Fibroblast of skin of left quadriceps (primary cell): ENCODE data around the gene BCAR3.
"Not testable (repeated sequence)": the region's sequence is repeated elsewhere in the genome, so short reads cannot be mapped to it uniquely, and the experiment has no call there.

Experiments
- DNase-seq, 2 experiments: peaks; one replicate each; pipeline ENCODE4 v3.0.0-alpha.2; 2013; ENCODE audit warnings: low read depth in 2 of 2

Gene BCAR3

GRCh38 chr1:93705892-93706500, 24.4 kb upstream of the BCAR3 start:
- DNase-seq, result no peak

DNA sequence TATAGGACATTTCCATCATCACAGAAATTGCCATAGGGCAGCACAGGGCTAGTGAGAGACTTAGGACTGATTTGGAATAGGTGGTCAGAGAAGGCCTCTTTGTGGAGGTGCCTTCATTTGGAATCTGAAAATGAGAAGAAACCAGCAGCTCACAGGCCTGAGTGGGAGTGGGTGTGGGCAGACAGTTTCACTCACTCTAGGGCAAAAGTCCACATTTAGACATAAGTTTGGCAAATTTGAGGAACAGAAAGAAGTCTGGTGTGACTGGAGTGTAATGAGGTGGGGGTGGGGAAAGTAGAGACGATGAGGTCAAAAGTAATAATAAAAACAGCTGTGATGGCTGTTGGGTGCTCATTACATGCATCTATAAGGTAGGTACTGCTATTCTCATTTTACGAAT, 22.4 kb upstream of the BCAR3 start:
- no peak for DNase-seq

DNA sequence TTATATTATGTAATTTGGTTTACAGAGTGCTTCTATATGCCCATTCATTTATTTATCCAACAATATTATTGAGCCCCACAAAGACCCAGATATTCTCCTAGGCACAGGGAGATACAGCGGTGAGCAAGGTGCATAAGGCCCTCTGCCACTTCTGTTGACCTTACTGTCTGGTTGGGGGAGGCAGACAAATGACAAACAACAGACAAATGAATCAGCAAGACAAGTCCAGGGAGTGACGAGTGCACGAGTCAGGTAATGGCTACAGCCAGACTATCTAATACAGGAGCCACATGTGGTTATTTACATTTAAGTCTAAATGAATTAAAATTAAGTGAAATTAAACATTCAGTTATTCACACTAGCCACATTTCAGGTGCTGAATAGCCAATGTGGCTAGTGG, 22.0 kb upstream of the BCAR3 start:
- no peak for DNase-seq

DNA sequence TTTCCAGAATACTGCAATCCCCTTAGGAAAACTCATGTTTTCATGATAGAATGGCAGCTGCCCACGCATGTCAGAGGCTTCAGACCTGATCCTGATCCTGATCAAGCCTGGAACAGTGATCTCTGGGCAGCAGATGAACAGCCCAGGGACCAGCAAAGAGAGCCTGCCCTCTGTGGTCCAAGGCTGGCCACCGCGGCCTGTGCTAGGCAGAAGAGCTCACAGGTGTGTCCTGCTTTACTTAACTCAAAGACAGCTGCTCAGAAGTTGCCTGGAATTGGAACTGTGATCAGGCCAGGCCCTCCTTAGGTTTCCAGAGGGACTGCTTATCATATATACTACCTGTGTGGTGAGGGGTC, 21.2 kb upstream of the BCAR3 start:
- no peak for DNase-seq

- no peak for DNase-seq
Observed at GRCh38 chr1:93702111-93702827, 20.6 kb upstream of the BCAR3 start.

DNA sequence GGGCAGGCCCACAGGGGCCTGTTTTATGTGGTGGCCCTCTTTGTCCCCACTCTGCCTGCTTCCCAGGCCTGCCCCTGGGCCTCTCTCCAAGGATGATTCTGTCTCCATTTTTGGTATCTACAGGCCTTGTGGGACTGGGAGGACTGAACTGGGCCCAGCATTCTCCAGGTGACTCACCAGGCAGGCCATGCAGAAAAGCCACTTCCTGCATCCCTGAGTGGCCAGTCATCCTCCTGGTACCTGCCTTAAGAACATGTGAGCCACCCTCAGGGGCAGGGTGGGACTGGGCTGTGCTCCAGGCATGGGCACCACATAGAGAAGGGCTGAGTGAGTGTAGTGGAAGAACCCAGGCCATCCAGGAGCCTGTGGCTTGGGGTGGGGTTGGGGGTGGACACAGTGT, 20.0 kb upstream of the BCAR3 start:
- peak; percentile 92 for DNase-seq

DNA sequence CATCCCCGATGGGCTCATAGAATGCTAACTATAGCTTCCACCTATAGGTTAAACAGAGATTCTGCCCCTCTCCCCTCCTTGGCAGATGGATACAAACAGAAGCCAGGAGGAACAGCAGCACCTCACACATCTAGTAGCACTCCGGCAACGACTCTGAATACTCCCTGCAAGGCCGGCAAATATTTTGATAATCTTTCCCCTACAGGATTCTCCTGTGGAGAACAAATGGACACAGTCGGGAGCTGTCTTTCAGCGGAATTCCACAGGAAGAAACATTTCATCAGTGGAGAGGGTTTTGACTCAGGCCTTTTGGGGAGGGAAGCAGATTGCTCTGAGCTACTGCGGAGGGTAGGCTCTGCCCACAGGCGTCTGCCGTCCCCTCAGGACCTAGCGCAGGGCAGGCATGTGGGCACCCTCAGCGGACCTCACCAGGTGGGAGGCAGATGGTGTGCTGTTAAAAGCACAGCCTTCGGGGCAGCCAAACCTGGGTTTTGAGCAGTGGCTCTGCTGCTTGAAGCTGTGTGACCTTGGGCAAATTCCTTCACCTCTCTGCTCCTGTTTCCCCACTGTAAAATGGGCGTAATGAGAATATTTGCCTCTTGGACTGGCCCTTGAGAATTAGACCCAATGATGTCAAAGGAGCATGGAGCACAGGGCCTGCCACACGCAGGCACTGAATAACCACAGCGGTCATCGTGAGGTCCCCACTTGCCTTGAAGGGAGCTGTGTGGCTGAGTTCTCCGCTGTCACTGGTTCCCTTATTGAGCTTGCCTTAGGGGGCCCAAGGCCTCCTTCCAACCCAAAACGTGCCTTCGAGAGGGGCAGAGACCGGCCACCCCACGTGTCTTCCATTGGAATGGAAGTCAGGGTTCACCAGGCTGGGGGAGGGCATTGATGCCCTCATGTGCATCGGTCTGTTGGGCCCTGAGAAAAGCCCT, 19.2 kb upstream of the BCAR3 start:
- no peak for DNase-seq

- DNase-seq, result no peak
Observed at GRCh38 chr1:93699503-93700168, 18.0 kb upstream of the BCAR3 start.

- DNase-seq, result no peak
Observed at GRCh38 chr1:93699049-93699384, 17.4 kb upstream of the BCAR3 start.

- no peak for DNase-seq
Observed at GRCh38 chr1:93698329-93699048, 16.9 kb upstream of the BCAR3 start.

GRCh38 chr1:93697566-93697965, 15.9 kb upstream of the BCAR3 start:
- not testable (repeated sequence) for DNase-seq

- DNase-seq, result no peak
Observed at GRCh38 chr1:93695411-93696005, 13.9 kb upstream of the BCAR3 start.

DNA sequence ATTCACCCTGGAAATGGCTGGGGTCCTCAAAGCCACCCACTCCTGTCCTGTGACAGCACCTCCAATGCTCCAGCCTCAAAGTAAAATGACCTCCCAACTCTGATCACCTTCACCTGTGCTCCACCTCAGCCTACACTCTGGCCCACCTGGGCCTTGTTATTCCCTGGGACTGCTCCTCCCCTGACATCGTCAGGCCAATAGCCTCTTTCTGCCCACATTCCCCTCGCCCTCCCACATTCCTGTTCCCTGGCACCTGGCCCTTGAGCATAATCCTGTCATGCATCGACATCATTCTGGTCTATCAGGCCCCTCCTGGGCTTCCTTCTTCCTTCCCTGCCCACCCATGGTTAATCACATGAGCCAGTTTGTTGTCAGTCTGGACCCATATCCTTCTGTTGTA, 13.2 kb upstream of the BCAR3 start:
- DNase-seq, result no peak

DNA sequence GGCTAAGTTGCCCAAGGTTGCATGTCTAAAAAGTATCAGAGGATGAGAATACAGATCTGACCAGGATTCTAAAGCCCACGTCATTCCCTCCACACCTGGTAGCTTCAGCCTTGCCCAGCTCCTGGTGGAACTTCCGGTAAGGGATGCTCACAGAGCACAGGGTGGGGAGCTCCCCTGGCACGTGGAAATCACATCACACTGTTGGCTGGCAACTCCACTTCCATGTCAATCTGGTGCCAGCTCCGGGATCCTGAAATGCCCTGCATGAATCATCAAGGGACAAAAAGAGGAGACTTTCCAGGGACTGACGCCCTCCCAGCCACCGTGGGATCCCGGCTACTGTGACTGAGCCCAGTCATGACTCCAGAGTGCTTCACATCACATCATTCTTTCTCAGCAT, 12.4 kb upstream of the BCAR3 start:
- no peak for DNase-seq

DNA sequence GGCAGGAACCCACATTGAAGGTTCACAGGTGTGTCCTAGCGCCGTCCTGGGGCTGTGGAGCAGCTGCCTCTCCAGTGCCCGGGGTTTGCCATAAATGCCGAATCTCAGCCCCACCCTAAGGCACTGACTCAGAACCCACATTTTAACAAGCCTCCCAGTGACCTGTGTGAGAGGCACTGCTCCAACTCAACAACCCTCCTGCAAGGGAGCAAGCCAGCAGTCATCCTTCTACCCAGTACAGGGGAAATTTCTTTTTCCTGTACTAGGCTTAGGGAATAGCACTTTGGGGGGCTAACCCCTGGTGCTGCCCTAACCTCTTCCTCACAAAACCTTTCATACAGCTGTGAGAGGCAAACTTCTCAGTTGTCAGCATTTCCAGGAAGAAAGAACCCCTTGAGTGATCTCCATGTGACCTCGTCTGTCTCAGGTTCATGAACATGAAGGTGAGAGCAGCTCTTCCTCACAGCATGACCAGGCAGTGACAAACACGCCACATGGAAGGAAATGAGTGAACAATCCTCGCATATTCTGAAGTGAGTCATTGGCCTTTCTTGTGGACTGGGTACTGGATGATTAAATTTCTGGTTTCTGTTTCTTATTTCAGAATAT, 11.4 kb upstream of the BCAR3 start:
- DNase-seq, result no peak

DNA sequence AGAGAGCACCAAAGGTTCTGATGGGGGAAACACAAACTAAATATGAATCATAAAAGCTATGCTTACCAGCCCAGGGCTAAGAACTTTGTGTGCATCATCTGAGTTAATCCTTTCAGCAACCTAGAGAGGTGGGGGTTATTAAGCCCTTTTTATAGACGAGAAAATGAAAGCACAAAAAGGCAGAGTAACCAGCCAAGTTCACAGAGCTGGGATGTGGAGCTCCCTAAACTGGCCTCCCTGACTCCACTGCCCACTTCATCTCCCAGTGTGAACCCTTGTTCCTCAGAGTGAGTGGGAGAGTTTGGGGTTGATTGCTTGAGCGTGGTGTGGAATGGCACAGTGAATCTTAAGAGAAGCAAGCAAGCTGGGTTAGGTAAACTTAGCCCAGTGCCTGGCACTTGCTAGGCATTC, 10.8 kb upstream of the BCAR3 start:
- DNase-seq, result no peak

DNA sequence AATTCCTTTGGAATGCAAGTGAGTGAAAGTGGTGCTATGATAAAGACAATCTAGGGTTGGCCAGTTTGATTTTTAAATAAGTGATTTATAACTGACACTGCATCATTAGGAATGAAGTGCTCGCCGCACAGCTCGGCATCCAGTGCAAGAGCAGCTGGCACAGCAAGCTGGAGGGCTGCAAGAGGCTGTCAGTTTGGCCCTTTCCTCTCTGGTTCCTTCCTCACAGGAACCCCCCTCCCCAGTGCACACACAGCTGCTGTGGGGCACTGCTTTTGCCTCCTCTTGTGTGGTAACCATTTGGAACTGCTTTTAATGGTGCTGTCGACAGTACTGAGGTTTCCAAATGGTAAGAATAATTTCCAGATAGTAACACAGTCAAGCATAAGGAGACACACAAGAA, 10.4 kb upstream of the BCAR3 start:
- DNase-seq, result no peak

GRCh38 chr1:93690921-93691789, 9.5 kb upstream of the BCAR3 start:
- DNase-seq, result no peak

DNA sequence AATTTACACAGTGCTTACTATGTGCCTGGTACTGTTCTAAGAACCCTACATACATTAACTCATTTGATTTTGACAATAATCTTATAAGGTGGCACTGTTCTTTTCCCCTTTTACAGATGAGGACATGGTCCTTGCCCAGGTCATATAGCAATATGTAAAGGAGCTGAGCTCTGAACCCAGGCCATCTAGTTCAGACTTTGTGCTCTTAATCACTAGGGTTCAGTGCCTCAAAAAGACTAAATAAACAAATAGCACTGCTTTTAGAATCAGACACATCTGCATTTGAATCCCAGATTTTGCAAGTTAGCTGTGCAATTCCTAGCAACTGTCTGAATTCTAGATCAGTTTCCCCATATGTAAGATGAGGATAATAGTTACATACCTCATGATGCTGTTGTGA, 8.7 kb upstream of the BCAR3 start:
- DNase-seq, result no peak
